OCI-LY3 (cell line): ENCODE measurements around the gene AGAP1.

ENCODE experiments used
- H2AFZ ChIP-seq: fragments of 200-600, 300-600 bp; shearing (Covaris generic); 2 replicates; pipeline ENCODE4 v1.6.0; 2014; ENCODE audit warnings: antibody characterized with exemption, low read depth, low read length
- H3K27ac ChIP-seq: fragments of 200-600, 300-600 bp; sonication (generic); 2 replicates; pipeline ENCODE4 v1.5.1; 2014; ENCODE audit warnings: mild to moderate bottlenecking, low read length, moderate library complexity, mixed read lengths
- H3K27me3 ChIP-seq: fragments of 200-600, 300-600 bp; sonication (generic); 2 replicates; pipeline ENCODE4 v1.6.1; 2014; ENCODE audit warnings: low read depth, low read length, mixed read lengths
- H3K36me3 ChIP-seq: fragments of 200-600, 300-600 bp; sonication (generic); replicated peaks from 2 replicates; pipeline ENCODE3; 2014; ENCODE audit warnings: low read depth, low read length, mixed read lengths
- H3K4me1 ChIP-seq: fragments of 300-600, 200-600 bp; sonication (generic); 2 replicates; pipeline ENCODE4 v1.6.1; 2014; ENCODE audit warnings: low read length, mixed read lengths
- H3K4me2 ChIP-seq: fragments of 200-600, 300-600 bp; sonication (generic); 2 replicates; pipeline ENCODE4 v1.6.1; 2014; ENCODE audit warnings: low read length, mixed read lengths
- H3K4me3 ChIP-seq: fragments of 300-600, 200-600 bp; sonication (generic); 2 replicates; pipeline ENCODE4 v1.5.1; 2014; ENCODE audit warnings: antibody characterized with exemption, mild to moderate bottlenecking, low read length, moderate library complexity
- H3K79me2 ChIP-seq: fragments of 300-600, 200-600 bp; shearing (Covaris generic); 2 replicates; pipeline ENCODE4 v1.6.1; 2014; ENCODE audit warnings: mild to moderate bottlenecking, low read length, mixed read lengths
- H3K9ac ChIP-seq: fragments of 300-600, 200-600 bp; shearing (Covaris generic); 2 replicates; pipeline ENCODE4 v1.6.0; 2014; ENCODE audit warnings: mild to moderate bottlenecking, low read length, moderate library complexity
- H3K9me3 ChIP-seq: fragments of 200-600, 300-600 bp; shearing (Covaris generic); 2 replicates; pipeline ENCODE4 v1.6.1; 2014; ENCODE audit warnings: low read length, mixed read lengths; ENCODE audit not compliant: insufficient read depth
- H4K20me1 ChIP-seq: fragments of 200-600, 300-600 bp; sonication (generic); 2 replicates; pipeline ENCODE4 v1.6.1; 2016; ENCODE audit warnings: low read length, mixed read lengths; ENCODE audit not compliant: insufficient read depth
- CTCF ChIP-seq: fragments of 200-600, 300-600 bp; sonication (generic); IDR thresholded peaks from 2 replicates; pipeline ENCODE4 v1.5.1; 2014; ENCODE audit warnings: antibody characterized with exemption, low read length, low read depth
- EZH2phosphoT487 ChIP-seq: fragments of 200-600 bp; shearing (Covaris generic); IDR thresholded peaks from 2 replicates; pipeline ENCODE4 v1.6.1; 2018; ENCODE audit warnings: antibody characterized with exemption, mixed run types, low read depth

The AGAP1 gene

GRCh38 chr2:235510318-235510717 lies 16.5 kb downstream of the AGAP1 start:
- Histone ChIP-seq H3K4me1 (no peaks in the 10 kb centered on the region), H3K79me2 (no peaks in the 10 kb centered on the region), H3K27ac (no peak overlapping the region), H3K36me3 (no peaks in the 10 kb centered on the region), H4K20me1 (no peaks in the 10 kb centered on the region), H3K9ac (no peak overlapping the region), H3K27me3 (no peaks in the 10 kb centered on the region), H3K9me3 (no peaks in the 10 kb centered on the region), H3K4me3 (no peak overlapping the region), H2AFZ (no peak overlapping the region), H3K4me2 (no peak overlapping the region)
- TF ChIP-seq CTCF = no peak
- TF ChIP-seq EZH2phosphoT487 = no peak

DNA sequence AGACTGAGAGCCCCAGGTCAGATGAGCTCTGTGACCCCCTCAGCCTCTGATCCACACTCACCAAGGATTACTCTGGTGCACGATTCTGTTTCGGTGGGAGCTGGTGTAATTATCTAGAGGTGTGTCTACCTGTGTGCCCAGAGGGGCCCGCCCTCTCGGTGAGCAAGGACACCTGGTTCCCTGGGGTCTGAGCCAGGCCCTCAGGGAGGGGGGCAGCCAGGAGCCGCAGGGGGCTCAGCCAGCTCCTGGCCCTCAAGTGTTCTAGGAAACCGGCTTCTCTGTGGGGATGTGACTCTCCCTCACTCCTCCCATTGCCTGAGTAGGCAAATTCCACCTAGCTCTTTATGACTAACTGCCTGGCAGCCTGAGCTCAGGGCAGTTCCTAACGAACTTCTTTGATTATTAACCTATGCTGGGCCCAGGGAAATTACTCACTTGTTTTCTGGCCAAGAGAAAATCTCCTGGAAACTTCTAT lies 17.4 kb downstream of the AGAP1 start:
- no peak overlapping the region for H3K4me3 ChIP-seq
- no peaks in the 10 kb centered on the region for H3K27me3 ChIP-seq
- no peaks in the 10 kb centered on the region for H3K79me2 ChIP-seq
- no peak for TF ChIP-seq EZH2phosphoT487
- TF ChIP-seq CTCF = no peak
- no peak overlapping the region for H2AFZ ChIP-seq
- no peaks in the 10 kb centered on the region for H3K9me3 ChIP-seq
- H3K4me1 ChIP-seq = no peaks in the 10 kb centered on the region
- H3K9ac ChIP-seq = no peak overlapping the region
- H3K36me3 ChIP-seq = no peaks in the 10 kb centered on the region
- H3K4me2 ChIP-seq = no peak overlapping the region
- H3K27ac ChIP-seq = no peak overlapping the region
- H4K20me1 ChIP-seq = no peaks in the 10 kb centered on the region

DNA sequence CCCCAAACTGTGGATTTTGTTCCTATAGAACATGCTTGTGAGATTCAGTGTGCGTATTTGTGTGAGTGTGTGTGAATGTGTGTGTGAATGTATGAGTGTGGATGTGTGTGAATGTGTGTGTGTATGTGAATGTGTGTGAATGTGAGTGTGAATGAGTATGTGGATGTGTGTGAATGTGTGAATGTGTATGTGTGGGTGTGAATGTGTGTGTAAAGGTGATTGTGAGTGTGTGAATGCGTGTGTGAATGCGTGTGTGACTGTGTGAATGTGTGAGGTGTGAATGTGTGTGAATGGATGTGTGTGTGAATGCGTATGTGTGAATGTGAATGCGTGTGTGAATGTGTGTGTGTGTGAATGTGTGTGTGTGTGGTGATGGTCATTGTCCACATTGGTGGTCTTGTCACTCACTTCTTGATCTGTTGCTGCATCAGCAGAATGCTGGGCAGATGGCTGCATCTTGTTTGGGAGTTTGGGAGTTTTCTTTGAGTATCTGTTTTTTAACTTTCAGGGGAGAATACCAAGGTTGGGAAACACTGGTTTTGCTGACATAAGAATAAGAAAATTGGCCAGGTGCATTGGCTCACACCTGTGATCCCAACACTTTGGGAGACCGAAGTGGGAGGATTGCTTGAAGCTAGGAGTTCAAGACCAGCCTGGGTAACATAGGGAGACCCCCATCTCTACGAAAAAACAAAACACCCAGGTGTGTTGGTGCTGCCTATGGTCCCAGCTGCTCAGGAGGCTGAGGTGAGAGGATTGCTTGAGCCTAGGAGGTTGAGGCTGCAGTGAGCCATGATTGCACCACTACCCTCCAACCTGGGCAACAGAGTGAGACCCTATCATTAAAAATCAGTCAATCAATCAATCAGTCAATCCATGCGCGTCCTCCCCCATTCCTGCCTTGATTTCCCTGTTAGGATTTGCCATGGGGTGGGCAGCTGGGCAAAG lies 18.2 kb downstream of the AGAP1 start:
- Histone ChIP-seq H3K4me2 (no peak overlapping the region), H3K9me3 (no peaks in the 10 kb centered on the region), H3K4me3 (no peak overlapping the region), H3K27ac (no peak overlapping the region), H3K9ac (no peak overlapping the region), H3K36me3 (no peaks in the 10 kb centered on the region), H2AFZ (no peak overlapping the region), H3K4me1 (no peaks in the 10 kb centered on the region), H3K27me3 (no peaks in the 10 kb centered on the region), H4K20me1 (no peaks in the 10 kb centered on the region), H3K79me2 (no peaks in the 10 kb centered on the region)
- TF ChIP-seq EZH2phosphoT487 (no peak), CTCF (no peak)

DNA sequence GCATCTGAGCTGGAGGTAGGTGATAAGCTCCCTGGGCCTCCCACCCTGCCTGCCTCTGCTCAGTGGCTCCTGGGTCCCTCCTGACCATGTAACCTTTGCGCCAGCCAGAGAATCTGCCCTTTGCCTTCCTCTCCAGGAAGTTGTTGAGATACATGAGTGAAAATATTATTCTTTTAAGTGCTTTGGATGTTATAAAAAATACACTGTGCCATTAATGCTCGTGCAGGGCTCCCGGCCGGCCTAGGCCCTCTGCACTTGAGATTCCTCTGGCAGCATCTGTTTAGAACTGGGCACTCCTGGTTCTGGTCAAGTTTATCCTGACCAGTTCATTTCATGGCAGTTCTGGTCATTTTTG lies 18.8 kb downstream of the AGAP1 start:
- Histone ChIP-seq H3K79me2 (no peaks in the 10 kb centered on the region), H3K4me1 (no peaks in the 10 kb centered on the region), H3K27ac (no peak overlapping the region), H2AFZ (no peak overlapping the region), H3K27me3 (no peaks in the 10 kb centered on the region), H3K9ac (no peak overlapping the region), H3K36me3 (no peaks in the 10 kb centered on the region), H3K4me3 (no peak overlapping the region), H3K9me3 (no peaks in the 10 kb centered on the region), H3K4me2 (no peak overlapping the region), H4K20me1 (no peaks in the 10 kb centered on the region)
- no peak for TF ChIP-seq EZH2phosphoT487
